NCI-H524 (cell line): ENCODE results near the gene NFIC.
A peak's percentile ranks its signal among the peaks of the same experiment; 100 is the strongest.
"Not testable (repeated sequence)": the region's sequence is repeated elsewhere in the genome, so short reads cannot be mapped to it uniquely, and the experiment has no call there.

ENCODE experiments used
- DNase-seq, 2 experiments: peaks; one replicate each; lab custom pipeline; 2025; lab: John Stamatoyannopoulos, UW

Gene NFIC

GRCh38 chr19:3423183-3423829 lies 56.9 kb downstream of the NFIC start:
- no peak for DNase-seq

DNA sequence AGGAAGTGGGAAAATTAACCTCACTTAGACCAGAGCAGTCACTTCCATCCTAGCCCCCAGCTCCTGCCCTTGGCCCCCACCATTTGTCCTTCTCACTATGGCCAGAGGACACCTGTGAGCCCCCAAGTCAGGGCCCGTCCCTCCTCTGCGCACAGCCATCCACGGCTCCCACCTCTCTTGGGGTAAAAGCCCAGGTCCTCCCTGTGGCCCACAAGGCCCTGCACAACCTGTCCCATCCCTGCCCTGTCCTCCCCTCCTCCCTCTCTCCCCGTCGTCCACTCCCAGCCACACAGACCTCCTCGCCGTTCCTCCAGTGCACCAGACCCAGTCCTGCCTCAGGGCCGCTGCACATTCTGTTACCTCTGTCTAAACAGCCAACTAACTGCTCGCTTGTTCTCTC lies 60.0 kb downstream of the NFIC start:
- no peak for DNase-seq

GRCh38 chr19:3430366-3430680 lies 63.9 kb downstream of the NFIC start:
- DNase-seq: not testable (repeated sequence)

GRCh38 chr19:3431760-3432397 lies 65.5 kb downstream of the NFIC start:
- DNase-seq: no peak

DNA sequence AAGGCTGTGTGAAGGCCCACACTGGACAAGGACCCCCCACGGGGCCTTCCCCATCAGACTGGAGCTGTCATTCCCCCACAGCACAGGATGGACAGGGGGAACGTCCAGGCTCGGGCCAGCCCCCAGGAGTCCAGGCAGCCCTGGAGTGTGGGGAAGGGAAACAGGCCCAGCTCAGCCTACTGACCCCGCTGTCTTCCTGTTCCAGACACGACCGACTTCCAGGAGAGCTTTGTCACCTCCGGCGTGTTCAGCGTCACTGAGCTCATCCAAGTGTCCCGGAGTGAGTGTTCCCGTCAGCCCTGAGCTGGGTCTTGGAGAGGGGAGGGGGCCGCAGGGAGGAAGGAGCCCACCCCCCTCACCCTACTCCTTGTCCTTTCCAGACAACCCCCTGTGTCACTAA lies 66.9 kb downstream of the NFIC start:
- no peak for DNase-seq

DNA sequence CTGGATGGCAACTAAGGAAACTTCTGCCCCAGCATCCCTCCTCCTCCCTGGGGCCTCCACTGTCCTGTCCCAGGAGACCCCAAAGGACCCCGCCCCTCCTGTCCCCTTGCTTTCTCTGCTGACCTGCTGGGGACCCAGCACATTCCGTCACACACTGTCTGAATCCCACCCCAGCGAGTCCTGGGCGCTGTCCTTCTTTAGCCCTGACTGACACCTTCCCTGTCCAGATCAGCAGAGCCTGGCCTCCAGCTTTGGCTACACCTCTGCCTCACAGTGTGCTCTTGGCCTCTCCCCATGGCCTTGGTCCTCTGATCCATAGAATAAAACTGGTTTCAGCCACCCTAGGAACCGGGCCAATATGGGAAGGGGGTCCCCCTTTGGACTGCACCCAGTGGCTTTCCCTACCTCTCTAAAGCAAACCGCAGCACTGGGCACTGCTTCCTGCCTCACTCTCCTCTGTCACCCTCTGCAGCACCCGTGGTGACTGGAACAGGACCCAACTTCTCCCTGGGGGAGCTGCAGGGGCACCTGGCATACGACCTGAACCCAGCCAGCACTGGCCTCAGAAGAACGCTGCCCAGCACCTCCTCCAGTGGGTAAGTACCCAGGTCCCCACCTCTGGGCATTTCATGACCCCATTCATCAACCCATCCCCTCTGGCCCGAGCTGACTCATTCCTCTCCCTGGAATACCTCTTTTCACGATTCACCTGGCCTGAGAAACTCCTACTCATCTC lies 67.6 kb downstream of the NFIC start:
- DNase-seq: no peak

- DNase-seq: peak; percentile 94 to 95
Measured at GRCh38 chr19:3434630-3435553, 68.5 kb downstream of the NFIC start.

GRCh38 chr19:3440082-3440481 lies 73.7 kb downstream of the NFIC start:
- DNase-seq: peak in 1 of 2 experiments; percentile 40

- no peak for DNase-seq
Measured at GRCh38 chr19:3441089-3441985, 75.0 kb downstream of the NFIC start.

- DNase-seq: no peak
Measured at GRCh38 chr19:3441986-3442329, 75.6 kb downstream of the NFIC start.

GRCh38 chr19:3442487-3443071 lies 76.2 kb downstream of the NFIC start:
- DNase-seq: no peak

- DNase-seq: no peak
Measured at GRCh38 chr19:3443840-3444694, 77.7 kb downstream of the NFIC start.

DNA sequence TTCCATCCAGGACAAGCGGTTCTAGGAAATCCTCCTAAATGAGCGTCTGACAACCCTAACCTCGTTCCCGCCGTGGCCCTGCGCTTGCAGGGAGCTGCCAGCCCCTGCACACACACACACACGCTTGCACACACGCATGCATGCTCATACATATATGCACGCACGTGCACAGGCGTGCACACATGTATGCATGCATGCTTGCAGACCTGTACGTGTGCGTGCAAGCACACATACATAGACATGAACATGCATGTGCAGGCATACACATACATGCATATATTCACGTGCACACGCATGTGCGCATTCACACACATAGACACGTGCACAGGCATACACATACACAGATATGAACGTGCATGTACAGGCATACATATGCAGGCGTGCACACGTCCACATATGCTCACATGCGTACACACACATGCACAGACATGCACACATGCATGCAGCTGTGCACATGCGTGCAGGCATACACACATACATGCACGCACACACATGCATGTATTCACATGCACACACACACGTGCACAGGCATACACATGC lies 78.4 kb downstream of the NFIC start:
- no peak for DNase-seq

GRCh38 chr19:3446657-3447056 lies 80.3 kb downstream of the NFIC start:
- DNase-seq: not testable (repeated sequence)

DNA sequence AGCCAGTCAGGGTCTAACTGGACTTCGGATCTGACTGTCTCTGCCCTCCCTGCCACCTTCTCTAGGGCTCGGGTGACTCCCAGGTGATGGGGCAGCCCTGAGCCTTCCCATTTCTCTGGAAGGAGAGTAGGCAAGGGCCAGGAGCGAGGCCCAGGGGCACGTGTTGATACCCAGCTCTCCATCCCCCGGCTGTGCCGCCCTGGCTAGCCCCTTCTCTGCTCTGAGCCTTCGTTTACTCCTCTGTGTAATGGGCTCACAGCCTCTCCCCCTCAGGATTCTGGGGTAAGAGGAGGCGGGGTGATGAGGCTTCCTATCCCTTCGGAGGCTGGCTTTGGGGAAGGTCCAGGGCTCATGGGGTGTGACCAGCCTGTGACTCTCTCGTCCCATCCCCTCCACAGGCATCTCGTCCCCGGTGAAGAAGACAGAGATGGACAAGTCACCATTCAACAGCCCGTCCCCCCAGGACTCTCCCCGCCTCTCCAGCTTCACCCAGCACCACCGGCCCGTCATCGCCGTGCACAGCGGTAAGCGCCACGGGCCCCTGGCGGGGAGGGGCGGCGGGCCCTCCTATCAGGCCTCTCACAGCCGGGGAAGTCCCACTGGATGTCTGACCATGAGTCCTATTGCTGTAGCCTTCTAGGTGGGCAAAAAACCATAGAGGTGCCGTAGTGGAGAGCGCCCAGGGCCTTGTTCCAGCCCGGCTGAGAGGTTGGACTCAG lies 82.4 kb downstream of the NFIC start:
- no peak for DNase-seq

- DNase-seq: no peak
Measured at GRCh38 chr19:3450796-3451411, 84.5 kb downstream of the NFIC start.

DNA sequence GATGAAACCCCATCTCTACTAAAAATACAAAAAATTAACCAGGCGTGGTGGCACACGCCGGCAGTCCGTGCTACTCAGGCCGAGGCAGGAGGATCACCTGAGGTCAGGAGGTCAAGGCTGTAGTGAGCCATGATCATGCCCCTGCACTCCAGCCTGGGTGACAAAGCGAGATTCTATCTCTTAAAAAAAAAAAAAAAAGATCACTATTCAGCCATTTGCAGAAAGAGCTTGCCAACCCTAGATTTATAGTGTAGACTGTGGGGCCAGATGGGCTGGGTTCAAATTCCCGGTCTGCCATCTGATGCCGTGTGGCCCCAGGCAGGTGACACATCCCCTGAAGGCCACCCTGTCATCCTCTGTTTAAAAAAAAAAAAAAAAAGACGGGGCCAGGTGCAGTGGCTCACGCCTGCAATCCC lies 85.1 kb downstream of the NFIC start:
- DNase-seq: no peak

DNA sequence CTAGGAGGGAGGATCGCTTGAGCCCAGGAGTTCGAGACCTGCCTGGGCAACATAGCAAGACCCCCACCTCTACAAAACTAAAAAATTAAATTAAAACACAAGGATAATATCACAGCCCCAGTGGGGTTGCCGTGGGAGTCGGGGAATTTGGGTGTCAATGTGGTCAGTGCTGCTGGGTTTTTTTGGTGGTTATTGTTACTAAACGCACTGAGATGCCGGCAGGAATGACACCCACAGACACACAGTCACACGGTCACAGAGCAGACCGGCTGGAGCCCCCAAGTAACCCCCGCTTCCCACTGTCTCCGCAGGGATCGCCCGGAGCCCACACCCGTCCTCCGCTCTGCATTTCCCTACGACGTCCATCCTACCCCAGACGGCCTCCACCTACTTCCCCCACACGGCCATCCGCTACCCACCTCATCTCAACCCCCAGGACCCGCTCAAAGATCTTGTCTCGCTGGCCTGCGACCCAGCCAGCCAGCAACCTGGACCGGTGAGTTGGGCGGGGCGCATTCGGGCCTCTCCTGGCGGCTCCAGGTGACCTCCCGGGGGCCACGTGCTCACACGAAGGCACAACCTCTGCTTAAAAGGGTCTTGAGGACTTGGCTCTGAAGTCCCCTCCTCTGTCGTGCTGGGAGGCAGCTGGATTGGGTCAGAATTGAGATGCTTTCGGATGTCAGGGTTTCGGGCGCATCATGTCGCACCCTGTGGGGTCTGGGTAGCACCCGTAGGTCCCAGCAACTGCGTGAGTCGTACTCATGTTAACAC lies 86.0 kb downstream of the NFIC start:
- no peak for DNase-seq
